Measurements from ENCODE around the gene ASCL5. TPM values are rescaled to one million over a fixed set of nuclear protein-coding genes. Genes with fewer than 3 reads are reported as not detected.

ASCL5 gene
- total RNA-seq, 1 experiment from 2014 or later = not detected

DNA sequence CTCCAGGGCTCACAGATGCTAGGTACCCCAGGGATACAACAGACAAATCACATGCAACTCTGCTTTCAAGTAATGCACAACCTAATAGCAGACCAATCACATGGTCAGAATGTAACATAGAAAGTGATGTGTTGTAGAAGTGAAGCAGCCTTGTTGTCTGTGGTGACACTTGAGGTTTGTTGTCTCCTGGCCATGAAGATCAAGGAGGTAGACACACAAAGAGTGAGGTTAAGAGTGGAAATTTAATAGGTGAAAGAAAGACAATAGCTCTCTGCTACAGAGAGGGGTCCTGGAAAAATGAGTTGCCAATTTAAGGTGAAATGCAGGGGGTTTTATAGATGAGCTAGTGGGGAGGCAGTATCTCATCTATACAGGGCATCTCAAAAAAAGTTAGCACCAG is 29.8 kb upstream of the ASCL5 start:
- no peak overlapping the region for H3K4me3 ChIP-seq (ENCODE audit: low read depth in 2 of 2, low read length in 2 of 2)
- H3K4me1 ChIP-seq (ENCODE audit: control insufficient read depth, insufficient read depth, low read length) = peaks cover 11% of the 10 kb centered on the region
- in situ Hi-C loops (cut with HindIII; ENCODE audit: low pct_unique_long_range_greater_than_20kb, low sequenced_read_pairs) = no loop called here
- no TSS peak for BruUV-seq (replicated peaks)
- intact Hi-C loops (cut with micrococcal nuclease; ENCODE audit: unreplicated experiment) = no loop called here
- no peak for TF ChIP-seq SIN3A (IDR thresholded peaks at IDR 0.05; ENCODE audit: borderline replicate concordance, insufficient read depth, low read depth, low read length)
- TF ChIP-seq TCF7L2 (IDR thresholded peaks at IDR 0.05; ENCODE audit: low read depth, low read length) = no peak
- TF ChIP-seq, protein P1, sequence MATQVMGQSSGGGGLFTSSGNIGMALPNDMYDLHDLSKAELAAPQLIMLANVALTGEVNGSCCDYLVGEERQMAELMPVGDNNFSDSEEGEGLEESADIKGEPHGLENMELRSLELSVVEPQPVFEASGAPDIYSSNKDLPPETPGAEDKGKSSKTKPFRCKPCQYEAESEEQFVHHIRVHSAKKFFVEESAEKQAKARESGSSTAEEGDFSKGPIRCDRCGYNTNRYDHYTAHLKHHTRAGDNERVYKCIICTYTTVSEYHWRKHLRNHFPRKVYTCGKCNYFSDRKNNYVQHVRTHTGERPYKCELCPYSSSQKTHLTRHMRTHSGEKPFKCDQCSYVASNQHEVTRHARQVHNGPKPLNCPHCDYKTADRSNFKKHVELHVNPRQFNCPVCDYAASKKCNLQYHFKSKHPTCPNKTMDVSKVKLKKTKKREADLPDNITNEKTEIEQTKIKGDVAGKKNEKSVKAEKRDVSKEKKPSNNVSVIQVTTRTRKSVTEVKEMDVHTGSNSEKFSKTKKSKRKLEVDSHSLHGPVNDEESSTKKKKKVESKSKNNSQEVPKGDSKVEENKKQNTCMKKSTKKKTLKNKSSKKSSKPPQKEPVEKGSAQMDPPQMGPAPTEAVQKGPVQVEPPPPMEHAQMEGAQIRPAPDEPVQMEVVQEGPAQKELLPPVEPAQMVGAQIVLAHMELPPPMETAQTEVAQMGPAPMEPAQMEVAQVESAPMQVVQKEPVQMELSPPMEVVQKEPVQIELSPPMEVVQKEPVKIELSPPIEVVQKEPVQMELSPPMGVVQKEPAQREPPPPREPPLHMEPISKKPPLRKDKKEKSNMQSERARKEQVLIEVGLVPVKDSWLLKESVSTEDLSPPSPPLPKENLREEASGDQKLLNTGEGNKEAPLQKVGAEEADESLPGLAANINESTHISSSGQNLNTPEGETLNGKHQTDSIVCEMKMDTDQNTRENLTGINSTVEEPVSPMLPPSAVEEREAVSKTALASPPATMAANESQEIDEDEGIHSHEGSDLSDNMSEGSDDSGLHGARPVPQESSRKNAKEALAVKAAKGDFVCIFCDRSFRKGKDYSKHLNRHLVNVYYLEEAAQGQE (IDR thresholded peaks at IDR 0.05; ENCODE audit: insufficient read depth in 1 of 2, low read depth in 2 of 2, low read length in 1 of 2) = no peak
- TF ChIP-seq POLR2AphosphoS5 (IDR thresholded peaks at IDR 0.05; ENCODE audit: low read depth, low read length) = no peak
- TF ChIP-seq, protein P2, sequence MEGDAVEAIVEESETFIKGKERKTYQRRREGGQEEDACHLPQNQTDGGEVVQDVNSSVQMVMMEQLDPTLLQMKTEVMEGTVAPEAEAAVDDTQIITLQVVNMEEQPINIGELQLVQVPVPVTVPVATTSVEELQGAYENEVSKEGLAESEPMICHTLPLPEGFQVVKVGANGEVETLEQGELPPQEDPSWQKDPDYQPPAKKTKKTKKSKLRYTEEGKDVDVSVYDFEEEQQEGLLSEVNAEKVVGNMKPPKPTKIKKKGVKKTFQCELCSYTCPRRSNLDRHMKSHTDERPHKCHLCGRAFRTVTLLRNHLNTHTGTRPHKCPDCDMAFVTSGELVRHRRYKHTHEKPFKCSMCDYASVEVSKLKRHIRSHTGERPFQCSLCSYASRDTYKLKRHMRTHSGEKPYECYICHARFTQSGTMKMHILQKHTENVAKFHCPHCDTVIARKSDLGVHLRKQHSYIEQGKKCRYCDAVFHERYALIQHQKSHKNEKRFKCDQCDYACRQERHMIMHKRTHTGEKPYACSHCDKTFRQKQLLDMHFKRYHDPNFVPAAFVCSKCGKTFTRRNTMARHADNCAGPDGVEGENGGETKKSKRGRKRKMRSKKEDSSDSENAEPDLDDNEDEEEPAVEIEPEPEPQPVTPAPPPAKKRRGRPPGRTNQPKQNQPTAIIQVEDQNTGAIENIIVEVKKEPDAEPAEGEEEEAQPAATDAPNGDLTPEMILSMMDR (IDR thresholded peaks at IDR 0.05) = no peak
- ATAC-seq (no peak), DNase-seq (ENCODE audit: low read depth, low spot score) (no peak)
- no peaks in the 10 kb centered on the region for H3K36me3 ChIP-seq (ENCODE audit: control insufficient read depth, insufficient read depth, low read length)
- ChIA-PET POLR2A (no interaction called here), CTCF (no interaction called here)
- no peaks in the 10 kb centered on the region; the same call in 1 of the 2 replicates for H3K27me3 ChIP-seq (ENCODE audit: control insufficient read depth, insufficient read depth, low read length)
- H3K27ac ChIP-seq (ENCODE audit: low read length) = no peak overlapping the region
- no peaks in the 10 kb centered on the region for H3K9me3 ChIP-seq (ENCODE audit: control insufficient read depth, insufficient read depth, low read depth, low read length)

DNA sequence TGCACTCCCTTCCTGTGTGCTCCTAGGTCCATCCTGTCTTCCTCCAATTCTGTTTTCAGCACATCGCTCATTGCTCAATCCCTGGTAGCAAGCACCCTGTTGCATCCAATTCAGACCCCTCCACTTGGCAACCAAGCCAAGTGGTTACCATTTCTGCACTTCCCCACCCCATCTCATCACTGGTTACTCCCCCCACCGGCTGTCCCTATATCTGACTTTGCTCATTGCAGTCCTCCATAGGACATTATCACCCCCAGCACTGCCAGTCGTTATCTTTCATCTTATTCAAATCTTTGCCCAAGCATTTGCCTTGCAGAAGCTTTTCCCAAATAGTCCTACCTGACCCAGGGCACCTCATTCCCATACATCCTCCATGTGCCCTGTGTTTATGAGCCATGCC is 29.4 kb upstream of the ASCL5 start:
- Histone ChIP-seq H3K27ac (ENCODE audit: low read length) (no peak overlapping the region), H3K4me3 (ENCODE audit: low read depth in 2 of 2, low read length in 2 of 2) (no peak overlapping the region), H3K27me3 (ENCODE audit: control insufficient read depth, insufficient read depth, low read length) (no peaks in the 10 kb centered on the region; the same call in 1 of the 2 replicates), H3K9me3 (ENCODE audit: control insufficient read depth, insufficient read depth, low read depth, low read length) (no peaks in the 10 kb centered on the region), H3K4me1 (ENCODE audit: control insufficient read depth, insufficient read depth, low read length) (peaks cover 11% of the 10 kb centered on the region), H3K36me3 (ENCODE audit: control insufficient read depth, insufficient read depth, low read length) (no peaks in the 10 kb centered on the region)
- DNase-seq (ENCODE audit: low read depth, low spot score) (no peak), ATAC-seq (no peak)
- in situ Hi-C loops (cut with HindIII; ENCODE audit: low pct_unique_long_range_greater_than_20kb, low sequenced_read_pairs) (no loop called here), intact Hi-C loops (cut with micrococcal nuclease; ENCODE audit: unreplicated experiment) (no loop called here)
- ChIA-PET CTCF (no interaction called here), POLR2A (no interaction called here)
- no TSS peak for BruUV-seq (replicated peaks)
- no peak for TF ChIP-seq SIN3A (IDR thresholded peaks at IDR 0.05; ENCODE audit: borderline replicate concordance, insufficient read depth, low read depth, low read length)
- TF ChIP-seq POLR2AphosphoS5 (IDR thresholded peaks at IDR 0.05; ENCODE audit: low read depth, low read length) = no peak
- TF ChIP-seq, protein P2 (IDR thresholded peaks at IDR 0.05) = no peak
- TF ChIP-seq, protein P1 (IDR thresholded peaks at IDR 0.05; ENCODE audit: insufficient read depth in 1 of 2, low read depth in 2 of 2, low read length in 1 of 2) = no peak
- TF ChIP-seq TCF7L2 (IDR thresholded peaks at IDR 0.05; ENCODE audit: low read depth, low read length) = no peak

Data from Panc1 (cell line).